A549 (cell line): ENCODE data around the gene DDX49. TPM values are rescaled to one million over a fixed set of nuclear protein-coding genes. Genes with fewer than 3 reads are reported as not detected.
A peak's percentile ranks its signal among the peaks of the same experiment; 100 is the strongest.

Source experiments
- ATAC-seq, 2 experiments: fragments of 200-7000 bp in 1 of 2; fragments of >200 bp in 1 of 2; cut with Nextera tagmentation in 1 of 2; cut with Tn5 transposase in 1 of 2; 3 replicates each; pipeline versions ENCODE4 v1.8.0 to v1.9.1; 2018 to 2020; ENCODE audit warnings: mild to moderate bottlenecking in 1 of 2, moderate library complexity in 1 of 2
- CTCF ChIA-PET: fragments of 300-600 bp; sonication (Branson Sonifier 250); formaldehyde crosslinking; extraction: SDS; loops from one replicate; lab custom pipeline; 2021; ENCODE audit warnings: antibody characterized with exemption, inconsistent platforms; lab: Yijun Ruan, JAX
- POLR2A ChIA-PET: fragments of 350-600 bp; formaldehyde crosslinking; extraction: SDS; loops from one replicate; lab custom pipeline; 2021; ENCODE audit warnings: antibody characterized with exemption, inconsistent platforms; lab: Yijun Ruan, JAX
- DNase-seq, 2 experiments: peaks; one replicate each; pipeline versions ENCODE4 v3.0.0 to v3.0.0-alpha.2; 2011 to 2016; ENCODE audit warnings: low read depth in 1 of 2, low spot score in 1 of 2
- FAIRE-seq: peaks from 2 replicates; lab custom pipeline; 2011; peaks lifted over from hg19 to GRCh38; lab: Jason Lieb, UNC
- H3K27ac ChIP-seq, 2 experiments: fragments of >200 bp; sonication (Bioruptor Twin); formaldehyde crosslinking; 3 replicates each; pipeline ENCODE4 v1.5.1; 2016 to 2017
- H3K4me1 ChIP-seq: fragments of >200 bp; sonication (Bioruptor Twin); formaldehyde crosslinking; 3 replicates; pipeline ENCODE4 v1.6.1; 2016
- H3K4me2 ChIP-seq: fragments of >200 bp; sonication (Bioruptor Twin); formaldehyde crosslinking; 3 replicates; pipeline ENCODE4 v1.6.1; 2016
- H3K4me3 ChIP-seq: fragments of >200 bp; sonication (Bioruptor Twin); formaldehyde crosslinking; 3 replicates; pipeline ENCODE4 v1.5.1; 2016
- H3K9me3 ChIP-seq: fragments of >200 bp; sonication (Bioruptor Twin); formaldehyde crosslinking; 3 replicates; pipeline ENCODE4 v1.6.1; 2016
- BCL3 ChIP-seq: fragments of >200 bp; sonication (Bioruptor Twin); formaldehyde crosslinking; IDR thresholded peaks from 3 replicates; pipeline ENCODE4 v1.6.1; 2016
- ELK1 ChIP-seq: fragments of 150-350 bp; IDR thresholded peaks from 2 replicates; pipeline ENCODE4 v1.6.1; 2014; ENCODE audit warnings: low read depth, mild to moderate bottlenecking, low read length
- ESRRA ChIP-seq: fragments of 150-350 bp; IDR thresholded peaks from 2 replicates; pipeline ENCODE4 v1.6.1; 2014; ENCODE audit warnings: mild to moderate bottlenecking, low read length, borderline replicate concordance
- FOSB ChIP-seq: fragments of 250-450 bp; sonication (Bioruptor Pico); IDR thresholded peaks from 2 replicates; pipeline ENCODE4 v1.5.0; 2020; ENCODE audit warnings: mild to moderate bottlenecking, moderate library complexity
- HDAC2 ChIP-seq: fragments of 200-600 bp; sonication (generic); IDR thresholded peaks from 2 replicates; pipeline ENCODE4 v1.6.1; 2016
- HOXA7 ChIP-seq: fragments of 250-450 bp; sonication (Bioruptor Pico); IDR thresholded peaks from 2 replicates; pipeline ENCODE4 v1.5.0; 2020; ENCODE audit warnings: mild to moderate bottlenecking, moderate library complexity
- MAFK ChIP-seq: fragments of 450-650 bp; IDR thresholded peaks from 2 replicates; pipeline ENCODE4 v1.6.1; 2014; ENCODE audit not compliant: partially characterized antibody
- MAZ ChIP-seq: fragments of 150-350 bp; IDR thresholded peaks from 2 replicates; pipeline ENCODE4 v1.6.1; 2014; ENCODE audit warnings: antibody characterized with exemption, low read depth, low read length, borderline replicate concordance
- TP53 ChIP-seq: fragments of 250-450 bp; sonication (Bioruptor Pico); IDR thresholded peaks from 2 replicates; pipeline ENCODE4 v1.5.0; 2021; ENCODE audit warnings: mild to moderate bottlenecking, moderate library complexity
- ZFP36 ChIP-seq: fragments of 450-650 bp; IDR thresholded peaks from 2 replicates; pipeline ENCODE4 v1.6.1; 2014; ENCODE audit warnings: borderline replicate concordance; ENCODE audit not compliant: partially characterized antibody
- WGBS: methylation state at CpG from one replicate; pipeline ENCODE4 v1.1.6; 2017; ENCODE audit errors: missing lambda C conversion rate; 5-methylcytosine and 5-hydroxymethylcytosine counted together
- polyA plus RNA-seq, 4 experiments: library from polyadenylated mRNA; depleted of rRNA in 3 of 4; stranded (reverse); fragments of >200 nt; fragmentation: RNase III in 1 of 4; extraction: RNeasy Plus Mini Kit Qiagen cat#74134 plus additional on column Dnase treatment in 1 of 4; gene quantifications; 2 replicates in 3 of 4; 3 replicates in 1 of 4; pipeline ENCODE4 v1.2.3, GENCODE V29; 2011 to 2017

DDX49 gene
- polyA plus RNA-seq, 2 of the 4 experiments (the other 2 are of a cell fraction), result 23.4 to 31.5 TPM

- peak; percentile 36 to 43; a peak in 5 of 6 replicates for ATAC-seq
- no peak for FAIRE-seq
- POLR2A ChIA-PET, result no interaction called here
- H3K4me3 ChIP-seq, result no peak overlapping the region
- H3K27ac ChIP-seq, result no peak overlapping the region
- H3K4me2 ChIP-seq, result no peak overlapping the region
- CTCF ChIA-PET, result interaction anchor here (0.6 to 2.3 kb wide), 3 partner anchors 16 to 393 kb away, joined by 3 to 9 read pairs (median 3); partner anchors contain the start of gene CERS1
- WGBS, result 94% methylated on average over 24 of the region's 34 CpGs
- TF ChIP-seq ZFP36 (no peak), BCL3 (no peak)
- H3K9me3 ChIP-seq, result no peaks in the 10 kb centered on the region
- DNase-seq, result no peak
- H3K4me1 ChIP-seq, result no peaks in the 10 kb centered on the region
Measured at GRCh38 chr19:18878858-18879578, 40.5 kb upstream of the DDX49 start.

GRCh38 chr19:18879579-18880373 is 39.7 kb upstream of the DDX49 start:
- Histone ChIP-seq H3K4me3 (no peak overlapping the region), H3K27ac (no peak overlapping the region), H3K4me2 (no peak overlapping the region), H3K9me3 (no peaks in the 10 kb centered on the region), H3K4me1 (no peaks in the 10 kb centered on the region)
- ChIA-PET CTCF (interaction anchor here (1.2 to 2.7 kb wide), 5 partner anchors 9 to 33 kb away, joined by 3 to 12 read pairs (median 6); partner anchors contain the start of gene CERS1), POLR2A (no interaction called here)
- DNase-seq, result peak in 1 of 2 experiments; percentile 64
- peak; percentile 70 to 76 for ATAC-seq
- 70% methylated on average over 3 of the region's 13 CpGs for WGBS
- FAIRE-seq, result no peak
- TF ChIP-seq ELK1, result no peak

GRCh38 chr19:18881491-18881890 is 38.0 kb upstream of the DDX49 start:
- H3K9me3 ChIP-seq, result no peaks in the 10 kb centered on the region
- no peak for FAIRE-seq
- WGBS, result 77% methylated on average over 6 of the region's 7 CpGs
- H3K27ac ChIP-seq, result no peak overlapping the region
- no peak for TF ChIP-seq MAFK
- no peak for TF ChIP-seq MAZ
- no peak for TF ChIP-seq HDAC2
- TF ChIP-seq, all 56 proteins: peak for 0
- Histone ChIP-seq H3K4me2 (no peak overlapping the region), H3K4me1 (no peaks in the 10 kb centered on the region), H3K4me3 (no peak overlapping the region)
- POLR2A ChIA-PET, result no interaction called here
- no peak for ATAC-seq
- DNase-seq, result no peak
- CTCF ChIA-PET, result interaction anchor here (1.9 to 2.7 kb wide), 3 partner anchors 14 to 35 kb away, joined by 6 to 12 read pairs (median 9); partner anchors contain the start of gene CERS1

- Histone ChIP-seq H3K4me1 (no peaks in the 10 kb centered on the region), H3K9me3 (no peaks in the 10 kb centered on the region), H3K27ac (no peak overlapping the region), H3K4me3 (no peak overlapping the region), H3K4me2 (no peak overlapping the region)
- ChIA-PET CTCF (interaction anchor here (0.6 to 1.3 kb wide), 4 partner anchors 16 to 433 kb away, joined by 3 to 5 read pairs (median 4); no protein-coding TSS in a partner anchor), POLR2A (no interaction called here)
- no peak for ATAC-seq
- no peak for FAIRE-seq
- TF ChIP-seq TP53 (CRISPR knock-in tag) (no peak), ESRRA (no peak), HOXA7 (CRISPR knock-in tag) (no peak), FOSB (CRISPR knock-in tag) (no peak)
- DNase-seq, result no peak
- 79% methylated on average over 19 of the region's 30 CpGs for WGBS
Measured at GRCh38 chr19:18883526-18884304, 35.8 kb upstream of the DDX49 start.
